Astrocyte of the spinal cord (primary cell): ENCODE data around the gene PBXIP1.

Experiments used
- DNase-seq: peaks from one replicate; pipeline ENCODE4 v3.0.0; 2011; ENCODE audit warnings: low read depth, low spot score
- H3K4me3 ChIP-seq: 2 replicates; pipeline ENCODE4 v1.5.1; 2011; ENCODE audit warnings: low read depth, mild to moderate bottlenecking, low read length, moderate library complexity
- CTCF ChIP-seq: IDR thresholded peaks from 2 replicates; pipeline ENCODE4 v1.5.1; 2012; ENCODE audit warnings: low read depth, mild to moderate bottlenecking, low read length, inconsistent platforms
- in situ Hi-C: cut with HindIII; loops from 2 replicates; pipeline ENCODE4 v1.10.0; 2017; ENCODE audit warnings: low sequenced_read_pairs

The PBXIP1 gene

GRCh38 chr1:154940651-154941194 is 15.2 kb downstream of the PBXIP1 start:
- in situ Hi-C loops, result no loop called here
- H3K4me3 ChIP-seq, result no peak overlapping the region
- no peak for TF ChIP-seq CTCF
- DNase-seq, result no peak

GRCh38 chr1:154940213-154940560 is 15.7 kb downstream of the PBXIP1 start:
- H3K4me3 ChIP-seq, result no peak overlapping the region
- in situ Hi-C loops, result no loop called here
- TF ChIP-seq CTCF, result no peak
- DNase-seq, result no peak

- TF ChIP-seq CTCF, result no peak
- in situ Hi-C loops, result no loop called here
- H3K4me3 ChIP-seq, result no peak overlapping the region
- no peak for DNase-seq
Measured at GRCh38 chr1:154938604-154939399, 17.1 kb downstream of the PBXIP1 start.

GRCh38 chr1:154937988-154938386 is 17.9 kb downstream of the PBXIP1 start:
- in situ Hi-C loops, result no loop called here
- peak overlapping the region; percentile 65 for H3K4me3 ChIP-seq
- TF ChIP-seq CTCF, result no peak
- no peak for DNase-seq

GRCh38 chr1:154937085-154937987 is 18.6 kb downstream of the PBXIP1 start:
- in situ Hi-C loops, result no loop called here
- peak; percentile 97 for DNase-seq
- peak overlapping the region; percentile 65 for H3K4me3 ChIP-seq
- peak; percentile 7 for TF ChIP-seq CTCF

DNA sequence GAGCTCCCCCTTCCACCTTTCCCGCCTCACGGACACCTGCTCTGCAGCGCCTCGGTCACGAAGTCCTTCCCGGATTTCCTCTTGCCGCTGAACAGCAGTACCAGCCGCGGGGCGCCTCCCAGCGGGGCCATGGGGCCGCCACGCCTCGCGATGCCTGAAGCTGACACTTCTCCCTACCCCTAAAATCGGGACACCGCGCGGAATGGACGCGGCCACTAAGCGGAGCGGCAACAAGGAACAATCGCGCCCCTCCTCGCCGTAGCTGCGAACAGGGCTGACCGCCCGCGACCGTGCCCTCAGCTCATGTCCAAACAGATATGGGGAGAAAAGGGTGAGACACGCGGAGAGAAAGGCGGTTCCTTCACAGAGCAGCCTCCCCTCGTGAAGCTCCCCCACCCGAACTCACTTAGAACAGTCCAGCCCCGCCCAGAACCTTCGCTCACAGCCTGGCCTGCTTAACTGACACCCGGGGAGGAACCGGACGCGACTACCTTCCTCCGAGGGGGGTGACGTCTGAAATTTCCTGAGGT is 19.3 kb downstream of the PBXIP1 start, which contains the start of gene PMVK:
PMVK (minus strand) TSS at position 165 of the 530 bp plus-strand sequence; CDS start at position 131, 34 bp downstream.
- in situ Hi-C loops, result no loop called here
- DNase-seq, result peak; percentile 98
- TF ChIP-seq CTCF, result peak; percentile 27
- H3K4me3 ChIP-seq, result peak within 1 kb of the TSS; percentile 65
